ENCODE data around the gene THOC6.

Gene THOC6

GRCh38 chr16:3023669-3024478 is at the start of gene THOC6, which contains the start of gene HCFC1R1 (continued):
- TF ChIP-seq ZBTB11 (tag by site-specific recombination; conservative IDR thresholded peaks at IDR 0.05; ENCODE audit: low read depth) (peak; percentile 60; the same call in 1 of the 2 replicates), ZNF211 (tag by site-specific recombination; IDR thresholded peaks at IDR 0.05; ENCODE audit: low read depth) (no peak), ZFHX2 (tag by site-specific recombination; conservative IDR thresholded peaks at IDR 0.05) (peak; percentile 31; the same call in 1 of the 2 replicates), ZNF473 (tag by site-specific recombination; IDR thresholded peaks at IDR 0.05) (no peak), ZFP37 (tag by site-specific recombination; IDR thresholded peaks at IDR 0.05) (peak; percentile 78; the same call in 1 of the 2 replicates), ZNF354C (tag by site-specific recombination; IDR thresholded peaks at IDR 0.05; ENCODE audit: borderline replicate concordance, low read depth) (no peak), ZNF394 (tag by site-specific recombination; IDR thresholded peaks at IDR 0.05; ENCODE audit: borderline replicate concordance) (peak; percentile 70; the same call in 1 of the 2 replicates), ZSCAN16 (tag by site-specific recombination; IDR thresholded peaks at IDR 0.05) (no peak), ZNF513 (tag by site-specific recombination; IDR thresholded peaks at IDR 0.05) (no peak), ZBTB8A (tag by site-specific recombination; IDR thresholded peaks at IDR 0.05) (peak; percentile 88), ZNF610 (tag by site-specific recombination; IDR thresholded peaks at IDR 0.05; ENCODE audit: borderline replicate concordance) (peak; percentile 96), ZNF184 (tag by site-specific recombination; IDR thresholded peaks at IDR 0.05) (0 out of 2 replicates have a peak, but pooled peaks have one; percentile 23), ZXDB (tag by site-specific recombination; IDR thresholded peaks at IDR 0.05) (peak; percentile 94), ZNF639 (tag by site-specific recombination; IDR thresholded peaks at IDR 0.05) (peak; percentile 84), ZBTB44 (tag by site-specific recombination; IDR thresholded peaks at IDR 0.05) (0 out of 2 replicates have a peak, but pooled peaks have one; percentile 15), ZNF2 (tag by site-specific recombination; IDR thresholded peaks at IDR 0.05) (peak; percentile 86), ZNF677 (tag by site-specific recombination; IDR thresholded peaks at IDR 0.05) (no peak), SCRT1 (tag by site-specific recombination; IDR thresholded peaks at IDR 0.05; ENCODE audit: borderline replicate concordance) (no peak), HOXA7 (CRISPR knock-in tag; IDR thresholded peaks at IDR 0.05; ENCODE audit: borderline replicate concordance) (no peak), HIC1 (tag by site-specific recombination; IDR thresholded peaks at IDR 0.05) (peak; percentile 65), ZSCAN5A (tag by site-specific recombination; IDR thresholded peaks at IDR 0.05) (0 out of 2 replicates have a peak, but pooled peaks have one; percentile 20), ZBTB7A (tag by site-specific recombination; IDR thresholded peaks at IDR 0.05; ENCODE audit: low read depth) (peak; percentile 77), ZNF777 (tag by site-specific recombination; IDR thresholded peaks at IDR 0.05; ENCODE audit: borderline replicate concordance) (no peak), ZNF596 (tag by site-specific recombination; IDR thresholded peaks at IDR 0.05) (no peak), SP7 (tag by site-specific recombination; IDR thresholded peaks at IDR 0.05) (peak; percentile 71), ZNF335 (tag by site-specific recombination; conservative IDR thresholded peaks at IDR 0.05) (peak; percentile 97)

Measured in HEK293 (cell line).